Osteocyte (in vitro differentiated cells): ENCODE results near the gene SFMBT1. TPM values are rescaled to one million over a fixed set of nuclear protein-coding genes. Genes with fewer than 3 reads are reported as not detected.

Experiments
- DNase-seq: peaks from one replicate; pipeline ENCODE4 v3.0.0; 2021; ENCODE audit warnings: mixed read lengths; ENCODE audit not compliant: unreplicated experiment; ENCODE audit errors: extremely low spot score
- H3K27ac Mint-ChIP-seq: one replicate; pipeline ENCODE4 v1.8.0; 2021; ENCODE audit warnings: mild to moderate bottlenecking, mixed read lengths; ENCODE audit not compliant: unreplicated experiment
- H3K27me3 Mint-ChIP-seq: one replicate; pipeline ENCODE4 v1.8.0; 2021; ENCODE audit warnings: mixed read lengths; ENCODE audit not compliant: unreplicated experiment
- H3K36me3 Mint-ChIP-seq: one replicate; pipeline ENCODE4 v1.8.0; 2021; ENCODE audit warnings: mixed read lengths; ENCODE audit not compliant: unreplicated experiment
- H3K4me1 Mint-ChIP-seq: one replicate; pipeline ENCODE4 v1.8.0; 2021; ENCODE audit warnings: mixed read lengths; ENCODE audit not compliant: unreplicated experiment
- H3K4me3 Mint-ChIP-seq: one replicate; pipeline ENCODE4 v1.8.0; 2021; ENCODE audit warnings: mild to moderate bottlenecking, moderate library complexity, mixed read lengths; ENCODE audit not compliant: unreplicated experiment
- H3K9me3 Mint-ChIP-seq: one replicate; pipeline ENCODE4 v1.8.0; 2021; ENCODE audit warnings: mixed read lengths; ENCODE audit not compliant: unreplicated experiment
- total RNA-seq: library from RNA; stranded (reverse); gene quantifications from 2 replicates; pipeline ENCODE4 v1.2.1, GENCODE V29; 2021
- TF ChIP-seq, protein P1 (sequence below): fragments of 200-600 bp; sonication (generic); IDR thresholded peaks from 2 replicates; pipeline ENCODE4 v1.5.0; 2021; ENCODE audit warnings: antibody characterized with exemption, mild to moderate bottlenecking, moderate library complexity

The SFMBT1 gene
- total RNA-seq, 1 donor from 2014 or later, result 8.0 TPM

DNA sequence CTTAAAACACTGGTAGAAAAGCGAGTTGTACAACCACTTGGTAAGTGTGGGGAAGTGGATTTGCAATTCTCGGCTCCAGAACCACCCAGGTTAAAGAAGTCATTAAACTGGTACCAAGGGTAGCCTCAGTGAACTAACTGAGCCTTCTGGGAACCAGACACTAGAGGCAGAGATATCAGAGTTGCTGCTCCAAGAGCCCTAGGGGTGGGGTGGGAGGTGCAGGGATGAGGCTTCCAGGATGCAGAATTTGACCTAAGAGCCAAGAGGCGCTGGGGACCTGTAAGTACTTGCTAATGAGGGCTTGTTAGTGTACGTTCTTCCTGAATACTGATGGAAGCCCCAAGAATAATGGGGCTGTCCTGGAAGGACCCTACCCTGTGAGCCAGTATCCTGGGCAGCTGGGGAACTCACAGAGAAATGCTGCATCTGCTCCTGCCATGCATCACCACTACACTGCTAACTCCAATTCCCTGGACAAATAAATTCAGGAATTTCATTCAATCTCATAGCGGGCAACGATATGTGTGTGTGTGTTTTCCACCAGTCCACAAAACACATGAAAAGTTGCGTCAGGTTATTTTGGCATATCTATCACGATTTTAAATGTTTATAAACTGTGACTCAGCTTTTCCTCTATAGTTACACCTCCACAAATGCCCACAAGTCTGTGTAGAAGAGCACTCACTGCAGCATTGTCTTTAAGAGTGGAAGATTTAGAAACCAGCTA is 172.3 kb downstream of the SFMBT1 start:
- no peaks in the 10 kb centered on the region for H3K9me3 Mint-ChIP-seq
- no peak overlapping the region for H3K27ac Mint-ChIP-seq
- TF ChIP-seq, protein P1, sequence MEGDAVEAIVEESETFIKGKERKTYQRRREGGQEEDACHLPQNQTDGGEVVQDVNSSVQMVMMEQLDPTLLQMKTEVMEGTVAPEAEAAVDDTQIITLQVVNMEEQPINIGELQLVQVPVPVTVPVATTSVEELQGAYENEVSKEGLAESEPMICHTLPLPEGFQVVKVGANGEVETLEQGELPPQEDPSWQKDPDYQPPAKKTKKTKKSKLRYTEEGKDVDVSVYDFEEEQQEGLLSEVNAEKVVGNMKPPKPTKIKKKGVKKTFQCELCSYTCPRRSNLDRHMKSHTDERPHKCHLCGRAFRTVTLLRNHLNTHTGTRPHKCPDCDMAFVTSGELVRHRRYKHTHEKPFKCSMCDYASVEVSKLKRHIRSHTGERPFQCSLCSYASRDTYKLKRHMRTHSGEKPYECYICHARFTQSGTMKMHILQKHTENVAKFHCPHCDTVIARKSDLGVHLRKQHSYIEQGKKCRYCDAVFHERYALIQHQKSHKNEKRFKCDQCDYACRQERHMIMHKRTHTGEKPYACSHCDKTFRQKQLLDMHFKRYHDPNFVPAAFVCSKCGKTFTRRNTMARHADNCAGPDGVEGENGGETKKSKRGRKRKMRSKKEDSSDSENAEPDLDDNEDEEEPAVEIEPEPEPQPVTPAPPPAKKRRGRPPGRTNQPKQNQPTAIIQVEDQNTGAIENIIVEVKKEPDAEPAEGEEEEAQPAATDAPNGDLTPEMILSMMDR, result no peak
- H3K4me3 Mint-ChIP-seq, result no peak overlapping the region
- H3K27me3 Mint-ChIP-seq, result no peaks in the 10 kb centered on the region
- H3K36me3 Mint-ChIP-seq, result no peaks in the 10 kb centered on the region
- H3K4me1 Mint-ChIP-seq, result peaks cover 12% of the 10 kb centered on the region
- no peak for DNase-seq

DNA sequence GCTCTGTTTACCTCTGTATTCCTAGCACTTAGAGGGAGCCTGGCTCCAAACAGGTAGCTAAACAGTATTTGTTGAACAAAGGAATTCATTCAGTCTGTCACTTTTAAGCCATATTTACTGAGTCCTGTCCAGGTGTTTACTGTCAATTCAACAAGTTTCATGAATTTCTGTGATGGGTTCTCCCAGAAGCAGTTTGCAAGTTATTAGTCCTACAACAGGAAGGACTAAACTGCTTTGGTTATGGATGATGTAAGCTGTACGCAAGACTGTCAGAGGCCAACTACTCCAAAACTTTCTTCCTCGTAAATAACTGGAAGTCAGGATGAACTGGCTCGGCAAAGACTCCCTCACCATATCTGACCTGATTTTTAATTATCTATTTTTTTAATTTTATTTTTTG is 173.6 kb downstream of the SFMBT1 start:
- Mint-ChIP-seq H3K27me3 (no peaks in the 10 kb centered on the region), H3K4me1 (peaks cover 12% of the 10 kb centered on the region), H3K9me3 (no peaks in the 10 kb centered on the region), H3K4me3 (no peak overlapping the region), H3K36me3 (no peaks in the 10 kb centered on the region), H3K27ac (no peak overlapping the region)
- TF ChIP-seq, protein P1, result no peak
- DNase-seq, result no peak

DNA sequence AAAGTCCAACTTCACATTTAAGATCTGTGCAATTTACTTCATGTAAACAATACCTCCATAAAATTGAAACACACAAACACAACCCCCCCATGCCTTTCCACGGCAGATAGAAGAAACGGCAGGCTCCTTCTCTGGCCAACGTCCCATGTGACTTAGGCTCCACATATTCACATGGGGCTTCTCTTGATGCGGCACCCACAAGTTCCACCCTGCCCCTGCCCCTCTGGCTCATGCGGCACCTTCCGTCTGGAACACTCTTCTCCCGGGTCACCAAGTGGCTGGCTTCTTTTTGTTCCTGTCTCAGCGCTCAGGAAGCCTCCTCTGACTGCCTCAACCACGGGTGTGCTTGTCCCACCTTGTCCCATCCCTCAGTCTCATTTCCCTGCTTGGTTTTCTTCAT is 174.1 kb downstream of the SFMBT1 start:
- TF ChIP-seq, protein P1, result no peak
- H3K27ac Mint-ChIP-seq, result no peak overlapping the region
- DNase-seq, result no peak
- no peaks in the 10 kb centered on the region for H3K36me3 Mint-ChIP-seq
- no peaks in the 10 kb centered on the region for H3K27me3 Mint-ChIP-seq
- peaks cover 12% of the 10 kb centered on the region for H3K4me1 Mint-ChIP-seq
- H3K9me3 Mint-ChIP-seq, result no peaks in the 10 kb centered on the region
- H3K4me3 Mint-ChIP-seq, result no peak overlapping the region

DNA sequence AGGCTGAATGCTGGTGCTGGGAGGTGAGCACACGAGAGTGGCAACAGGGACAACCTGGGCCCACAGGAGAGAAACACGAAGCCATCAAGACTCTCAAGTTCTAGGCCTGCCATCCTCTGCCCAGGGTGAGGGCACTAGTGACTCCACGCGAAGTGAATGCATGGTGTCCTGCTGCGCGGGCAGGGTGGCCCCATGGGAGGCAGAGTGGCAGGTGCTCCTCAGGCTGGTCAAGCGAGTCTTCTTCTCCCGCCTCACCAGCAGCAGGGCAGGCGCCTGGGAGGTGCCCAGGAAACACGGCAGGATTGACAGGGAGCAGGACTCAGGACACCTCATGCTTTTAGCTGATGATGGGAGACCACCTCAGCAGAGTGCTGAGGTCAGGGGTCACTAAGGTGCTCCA is 175.4 kb downstream of the SFMBT1 start:
- Mint-ChIP-seq H3K4me3 (no peak overlapping the region), H3K27me3 (no peaks in the 10 kb centered on the region), H3K9me3 (no peaks in the 10 kb centered on the region), H3K36me3 (peaks cover 8% of the 10 kb centered on the region), H3K4me1 (peaks cover 12% of the 10 kb centered on the region), H3K27ac (no peak overlapping the region)
- no peak for DNase-seq
- TF ChIP-seq, protein P1, result no peak

DNA sequence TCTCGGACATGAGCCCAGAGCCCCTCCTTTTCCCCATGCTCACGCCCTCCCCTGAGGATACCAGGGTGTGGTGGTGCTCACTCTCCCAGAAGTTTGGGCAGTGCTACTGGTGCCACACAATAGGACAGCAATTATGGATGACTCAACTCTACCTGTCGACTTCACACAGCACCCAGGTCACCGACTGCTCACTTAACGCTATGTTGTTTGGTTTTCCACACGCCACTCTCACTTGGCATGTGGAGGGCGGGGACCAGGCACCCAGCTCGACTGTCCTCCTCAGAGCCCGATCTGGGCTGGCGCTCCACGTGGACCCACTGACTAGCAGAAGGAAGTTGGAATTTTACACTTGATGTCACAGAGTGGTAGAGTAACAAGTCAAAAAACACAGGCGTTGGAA is 179.4 kb downstream of the SFMBT1 start:
- no peak overlapping the region for H3K27ac Mint-ChIP-seq
- no peaks in the 10 kb centered on the region for H3K4me1 Mint-ChIP-seq
- peaks cover 3% of the 10 kb centered on the region for H3K9me3 Mint-ChIP-seq
- H3K36me3 Mint-ChIP-seq, result peaks cover 13% of the 10 kb centered on the region
- no peaks in the 10 kb centered on the region for H3K27me3 Mint-ChIP-seq
- no peak for DNase-seq
- H3K4me3 Mint-ChIP-seq, result no peak overlapping the region
- TF ChIP-seq, protein P1, result no peak
